Muscle of back (tissue), 11 donors: ENCODE measurements around the gene ARID3C. TPM values are rescaled to one million over a fixed set of nuclear protein-coding genes. Genes with fewer than 3 reads are reported as not detected.

Experiments used
- DNase-seq, 3 donors: peaks; one replicate each; pipeline versions ENCODE4 v3.0.0 to v3.0.0-alpha.2; 2013
- polyA plus RNA-seq, 10 donors: library from polyadenylated mRNA; unstranded; fragments of 120-200 nt; gene quantifications; one replicate each; pipeline ENCODE4 v1.2.1, GENCODE V29; 2013; ENCODE audit not compliant: insufficient read length in 10 of 10

Gene ARID3C
- polyA plus RNA-seq, 10 donors = 0.11 to 0.24 (median 0.18) TPM; not detected in 5

- no peak for DNase-seq
These were observed 34.7 kb downstream of the ARID3C start for GRCh38 chr9:34594177-34594576.

DNA sequence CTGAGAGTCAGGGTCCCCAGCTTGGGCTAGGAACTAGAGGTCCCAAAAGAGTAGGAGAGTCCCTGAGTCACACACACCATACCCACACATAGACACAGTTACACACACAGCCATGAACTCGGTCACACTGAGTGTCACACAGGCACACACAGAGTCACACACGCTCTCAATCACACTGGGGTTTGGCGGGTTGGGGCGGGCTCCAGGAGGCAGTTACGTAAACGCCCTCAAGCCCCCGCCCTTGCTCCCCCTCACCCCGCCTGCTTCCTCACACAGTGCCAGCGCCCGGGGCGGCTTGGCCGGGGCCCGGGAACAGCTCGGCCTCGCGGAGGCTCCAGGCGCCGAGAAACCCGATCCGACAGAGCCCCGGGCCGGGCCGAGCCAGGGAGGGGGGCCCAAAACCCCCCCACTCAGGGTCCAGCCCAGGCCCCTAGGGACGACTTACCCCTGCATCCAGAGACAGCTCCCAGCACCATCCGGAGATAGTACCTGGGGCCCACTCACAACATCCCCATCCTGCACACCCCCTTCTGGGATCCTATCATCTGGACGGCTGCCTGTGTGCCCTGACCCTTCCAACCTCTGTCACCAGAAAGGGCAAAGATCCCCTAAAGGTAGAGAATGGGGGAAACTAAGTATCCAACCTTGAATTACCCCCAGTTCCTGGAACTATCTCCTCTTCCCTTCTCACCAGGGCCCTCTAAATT, 35.8 kb downstream of the ARID3C start:
- DNase-seq = peak in 1 of 3 donors; percentile 83

GRCh38 chr9:34591917-34592866, 36.7 kb downstream of the ARID3C start:
- DNase-seq = no peak

DNA sequence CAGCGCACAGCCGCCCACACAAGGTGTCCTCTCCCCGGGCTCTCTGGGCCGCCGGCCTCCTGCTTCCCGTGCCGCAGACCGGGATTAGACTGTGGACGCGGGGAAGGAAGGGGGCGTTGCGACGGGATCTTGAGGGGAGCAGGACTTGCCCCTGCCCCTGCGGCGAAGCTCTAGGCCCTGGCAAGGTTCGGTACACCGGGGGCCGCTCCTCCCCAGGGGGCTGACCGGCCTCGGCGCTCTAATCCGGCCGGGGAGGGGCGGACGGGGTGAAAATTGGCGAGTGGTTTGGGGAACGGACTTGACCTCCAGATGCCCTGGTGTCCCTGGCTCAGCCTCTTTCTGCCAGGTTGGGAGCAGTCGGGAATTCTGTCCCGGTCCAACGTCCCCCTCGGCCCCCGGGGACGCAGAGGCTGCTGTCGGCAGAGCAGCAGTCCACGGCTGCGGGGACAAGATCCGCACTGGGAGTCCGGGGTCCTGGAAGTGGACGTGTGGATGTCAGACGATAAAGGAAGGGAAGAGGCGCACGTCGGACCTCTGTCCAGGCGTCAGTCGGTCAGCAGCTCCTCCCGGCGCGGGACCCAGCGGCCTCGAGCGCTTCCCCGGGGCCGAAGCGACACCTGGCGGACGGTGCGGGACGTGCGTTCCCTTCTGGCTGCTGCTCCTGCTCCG, 37.5 kb downstream of the ARID3C start:
- peak; percentile 74 to 95 (median 92) for DNase-seq

DNA sequence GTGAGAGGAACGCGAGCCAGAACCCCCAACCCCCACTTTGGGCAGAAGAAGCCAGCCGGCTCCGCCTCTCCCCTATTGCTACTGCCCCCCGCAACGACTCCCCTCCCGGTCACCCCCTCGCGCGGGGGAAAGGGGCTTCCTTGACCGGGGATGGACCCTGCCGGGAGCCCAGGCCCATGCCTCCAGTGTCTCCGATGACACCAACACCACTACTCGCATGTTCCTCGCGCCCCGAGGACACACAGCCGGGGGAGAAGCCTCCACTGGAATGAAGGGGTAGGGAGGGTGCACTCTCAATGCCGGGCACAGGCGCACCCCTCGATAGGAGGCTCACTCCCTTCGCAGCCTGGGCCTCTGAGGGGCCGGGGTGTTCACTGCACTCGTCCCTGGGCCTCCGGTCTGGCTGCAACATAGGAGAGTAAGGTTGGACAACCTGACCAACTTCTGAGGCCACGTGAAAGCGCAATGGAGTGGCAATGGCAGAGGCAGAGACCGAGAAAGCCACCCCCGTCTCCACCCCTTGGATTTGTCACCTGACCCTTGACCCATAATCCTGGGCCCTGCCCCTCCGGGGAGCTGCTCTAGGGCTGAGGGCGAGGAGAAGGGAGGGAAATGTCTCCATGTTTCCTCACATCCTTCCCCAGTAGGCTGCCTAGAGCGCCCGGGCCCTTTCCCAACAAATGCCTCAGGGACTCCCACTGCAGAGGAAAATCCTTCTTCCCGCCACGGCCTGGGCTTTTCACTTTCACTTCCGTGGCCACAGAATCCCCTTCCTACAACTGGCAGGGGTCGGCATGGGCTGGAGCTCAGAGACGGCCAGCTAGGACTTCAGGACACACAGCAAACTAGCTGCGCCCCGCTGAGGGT, 38.3 kb downstream of the ARID3C start:
- peak in 1 of 3 donors; percentile 81 for DNase-seq

DNA sequence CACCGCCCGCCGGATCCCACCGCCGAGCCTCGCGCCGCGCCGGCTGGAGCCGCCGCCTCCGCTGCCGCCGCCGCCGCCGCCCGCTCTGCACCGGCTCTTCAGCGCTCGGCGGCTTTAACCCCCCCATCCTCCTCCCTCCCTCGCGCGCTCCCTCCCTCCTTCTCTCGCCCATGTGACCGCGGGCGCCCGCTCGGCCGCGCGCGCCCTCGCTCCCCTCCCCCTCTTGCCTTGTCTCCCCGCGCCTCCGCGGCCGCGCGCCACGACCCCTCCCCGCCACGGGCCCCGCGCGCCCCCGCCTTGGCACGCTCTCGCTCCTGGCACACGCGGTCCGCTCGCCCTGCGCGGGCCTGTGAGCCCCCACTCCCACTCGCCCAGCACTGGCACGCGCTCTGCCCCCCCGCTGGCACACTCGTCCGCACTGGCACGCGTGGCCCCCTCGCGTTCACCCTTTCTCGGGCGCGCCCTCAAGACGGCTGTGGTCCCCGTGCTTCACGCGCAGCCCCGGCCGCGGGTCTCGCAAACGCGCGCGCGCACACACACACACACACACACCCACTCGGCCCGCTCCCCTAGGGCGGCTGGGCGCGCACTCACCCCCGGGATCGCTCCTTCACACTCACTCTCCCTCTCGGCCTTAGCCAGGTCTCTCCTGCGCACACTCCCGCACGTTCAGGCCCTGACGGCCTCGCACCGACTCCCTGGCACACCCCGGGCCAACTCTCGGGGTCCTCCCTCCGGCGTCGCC, 39.1 kb downstream of the ARID3C start, which contains the start of gene CNTFR:
TSS of gene CNTFR (minus strand) at position 89 of the 745 bp plus-strand sequence. CDS start 20,743 bp downstream, outside the sequence.
- peak in 1 of 3 donors; percentile 88 for DNase-seq

DNA sequence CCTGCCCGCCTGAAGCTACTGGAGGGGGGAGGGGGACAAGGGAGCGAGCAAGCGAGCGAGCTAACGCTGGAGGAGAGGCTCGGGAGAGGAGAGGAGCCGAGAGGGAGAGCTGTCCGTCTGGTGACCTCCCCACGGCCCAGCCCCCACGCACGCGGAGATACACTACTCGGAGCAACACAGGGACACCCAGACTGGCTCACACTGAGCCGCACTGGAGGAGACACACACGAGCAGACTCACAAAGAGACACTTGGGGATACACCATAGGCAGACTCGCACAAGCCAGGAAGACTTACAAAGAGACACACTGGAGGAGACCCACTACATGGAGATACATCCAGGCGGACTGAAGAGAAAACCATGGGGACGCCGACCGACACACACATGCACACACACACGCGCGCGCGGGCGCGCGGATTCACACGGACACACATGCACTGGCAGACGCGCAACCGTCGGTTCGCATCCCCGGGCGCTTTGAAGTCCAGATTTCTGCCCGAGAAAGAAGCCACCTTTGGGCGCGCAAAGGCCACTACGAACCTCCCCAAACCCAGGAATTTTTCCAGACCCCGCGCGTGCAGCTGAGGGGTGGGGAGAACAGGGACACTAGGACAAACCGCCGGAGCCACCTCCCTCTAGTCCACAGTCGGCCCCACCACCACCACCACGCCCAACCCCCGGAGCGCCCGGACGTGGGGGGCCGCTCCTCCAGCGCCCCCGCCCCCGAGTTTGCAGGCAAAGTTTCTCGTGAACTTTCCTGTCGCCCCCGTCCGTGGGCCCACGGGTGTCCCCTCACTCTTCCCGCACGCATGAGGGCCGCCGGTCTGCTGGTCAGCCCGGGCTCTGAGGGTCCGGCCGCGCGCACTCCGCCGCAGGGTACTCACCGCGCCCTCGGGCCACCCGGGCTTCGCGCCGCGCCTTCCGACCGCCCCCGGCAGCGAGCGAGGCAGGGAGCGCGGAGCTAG, 39.9 kb downstream of the ARID3C start:
- peak in 1 of 3 donors; percentile 76 for DNase-seq

GRCh38 chr9:34587271-34587670, 41.6 kb downstream of the ARID3C start:
- DNase-seq = no peak

DNA sequence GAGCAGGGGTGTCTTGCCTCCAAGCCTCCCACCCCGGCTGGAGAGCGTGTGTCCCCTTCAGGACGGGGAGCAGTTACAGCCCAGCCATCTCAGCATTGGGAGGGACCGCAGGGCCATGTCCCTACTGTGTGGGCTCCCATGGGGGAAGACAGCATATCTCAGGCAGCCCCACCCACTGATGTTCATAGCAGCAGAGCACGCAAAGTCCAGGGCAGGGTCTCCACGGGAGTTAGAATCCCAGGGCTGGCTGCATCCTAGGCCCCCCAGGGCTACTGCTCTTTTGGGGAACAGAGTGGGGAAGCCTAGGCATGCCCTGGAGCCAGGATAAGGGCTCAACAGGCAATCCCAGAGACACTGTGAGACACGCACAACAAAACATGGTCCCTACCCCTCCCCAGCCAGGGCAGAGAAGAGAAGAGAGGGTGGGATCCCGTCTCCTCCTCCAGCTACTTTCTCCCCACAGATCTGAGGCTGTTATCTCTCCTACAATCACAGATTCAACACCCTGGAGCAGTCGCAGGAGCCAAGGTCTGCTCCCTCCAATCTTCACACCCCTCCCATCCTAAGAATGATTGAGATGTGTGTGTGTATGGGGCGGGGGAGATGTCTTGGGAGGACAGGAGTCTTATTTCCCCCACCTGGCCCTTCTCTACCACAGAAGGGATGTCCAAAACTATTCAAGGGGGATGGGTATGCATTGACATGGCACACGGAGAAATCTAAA, 42.8 kb downstream of the ARID3C start:
- no peak for DNase-seq

GRCh38 chr9:34584970-34585369, 43.9 kb downstream of the ARID3C start:
- DNase-seq = no peak

GRCh38 chr9:34582787-34583186, 46.1 kb downstream of the ARID3C start:
- no peak for DNase-seq

DNA sequence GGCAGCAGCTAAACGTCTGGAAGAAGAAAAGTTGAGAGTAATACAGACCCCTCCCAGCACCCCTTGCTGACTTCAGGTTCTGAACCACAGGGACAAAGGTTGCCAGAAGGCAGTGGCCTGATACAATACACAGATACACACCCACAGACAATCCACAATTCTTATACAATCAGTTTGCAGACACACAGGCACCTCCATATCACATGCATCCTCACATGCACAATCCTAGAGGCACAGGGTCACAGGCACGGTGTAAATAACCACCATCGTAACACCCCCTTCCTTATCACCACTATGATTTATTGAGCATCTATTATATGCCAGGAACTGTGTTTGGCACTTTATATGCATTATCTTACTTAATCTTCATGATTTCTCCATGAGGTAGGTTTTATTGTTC, 47.5 kb downstream of the ARID3C start:
- DNase-seq = no peak

DNA sequence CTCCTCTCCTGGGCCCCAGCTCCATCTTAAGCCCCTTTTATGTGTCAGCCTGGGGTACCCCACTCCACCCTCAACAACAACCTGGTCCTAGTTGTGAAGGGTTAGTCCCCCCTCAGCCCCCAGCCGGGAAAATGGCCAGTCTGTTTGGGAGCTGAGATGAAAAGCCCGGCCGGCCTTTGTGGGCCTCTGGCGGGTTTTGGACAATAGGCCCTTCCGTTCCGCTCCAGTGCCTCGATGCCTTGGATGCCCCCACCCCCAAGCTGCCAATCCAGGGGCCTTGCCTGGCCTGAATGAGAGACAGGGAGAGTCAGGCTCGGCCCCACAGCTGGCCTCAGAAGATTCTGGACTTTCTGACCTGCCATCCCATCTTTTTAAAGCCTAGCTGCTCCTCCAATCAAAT, 48.5 kb downstream of the ARID3C start:
- DNase-seq = no peak

GRCh38 chr9:34579808-34580163, 49.1 kb downstream of the ARID3C start:
- no peak for DNase-seq

- peak in 1 of 3 donors; percentile 66 for DNase-seq
These were observed 49.6 kb downstream of the ARID3C start for GRCh38 chr9:34579104-34579807.

DNA sequence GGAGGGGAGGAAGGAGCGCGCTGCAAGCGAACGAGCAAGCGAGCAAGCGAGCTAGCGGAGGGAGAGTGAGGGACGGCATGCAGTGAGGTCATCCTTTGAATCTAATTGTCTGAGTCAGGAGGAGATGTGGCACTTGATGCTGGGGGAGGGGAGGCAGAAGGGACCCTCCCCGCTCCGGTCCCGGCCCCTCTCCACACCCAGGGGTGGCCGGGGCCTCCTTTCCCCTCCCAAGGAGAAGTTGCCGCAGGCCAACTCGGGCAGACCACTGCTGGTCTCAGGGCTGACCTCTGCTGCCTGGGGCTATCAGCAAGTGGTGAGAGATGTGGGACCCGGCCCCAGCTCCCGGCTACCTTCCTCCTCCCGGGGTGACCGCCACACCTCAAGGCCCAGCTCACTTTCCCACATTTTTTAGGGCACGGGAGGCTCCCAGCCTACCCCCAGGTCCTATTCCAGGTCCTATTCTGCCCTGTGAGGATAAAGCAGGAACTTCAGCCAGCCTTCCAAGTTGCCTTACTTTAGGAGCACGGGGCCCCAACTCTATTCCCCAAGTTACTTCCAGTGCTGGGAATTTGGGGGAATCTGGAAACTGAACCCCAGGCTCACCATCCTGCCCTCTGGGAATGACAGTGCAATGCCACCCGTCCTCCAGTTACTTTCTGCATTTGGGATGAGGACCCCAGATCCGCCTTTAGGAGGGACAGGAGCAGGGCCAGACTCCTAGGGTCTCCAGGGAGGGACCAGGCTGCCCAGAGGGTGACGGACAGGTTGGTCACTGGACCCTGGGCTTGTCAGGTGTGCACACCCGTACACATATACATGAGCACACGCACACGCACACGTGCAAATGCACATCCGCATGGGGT, 50.4 kb downstream of the ARID3C start:
- DNase-seq = peak in 2 of 3 donors; percentile 77 to 91
